ENCODE measurements around the gene PCBP1. TPM values are rescaled to one million over a fixed set of nuclear protein-coding genes. Genes with fewer than 3 reads are reported as not detected.
"Not testable (repeated sequence)": the region's sequence is repeated elsewhere in the genome, so short reads cannot be mapped to it uniquely, and the experiment has no call there.

Gene PCBP1
- total RNA-seq, 2 donors from 2014 or later = 385 to 468 TPM

GRCh38 chr2:70121627-70122372, 34.5 kb downstream of the PCBP1 start:
- peak overlapping the region; percentile 97 for H3K4me3 Mint-ChIP-seq
- H3K36me3 Mint-ChIP-seq (ENCODE audit: low read depth) = peaks cover 24% of the 10 kb centered on the region
- no peaks in the 10 kb centered on the region for H3K27me3 Mint-ChIP-seq
- ATAC-seq (replicated peaks) = no peak
- peak overlapping the region; percentile 99 for H3K27ac Mint-ChIP-seq
- no peaks in the 10 kb centered on the region for H3K9me3 Mint-ChIP-seq
- peaks cover 33% of the 10 kb centered on the region for H3K4me1 Mint-ChIP-seq

GRCh38 chr2:70122470-70122869, 35.2 kb downstream of the PCBP1 start:
- Mint-ChIP-seq H3K4me3 (peak overlapping the region; percentile 97), H3K27me3 (no peaks in the 10 kb centered on the region), H3K4me1 (peaks cover 36% of the 10 kb centered on the region), H3K27ac (peak overlapping the region; percentile 99), H3K36me3 (ENCODE audit: low read depth) (peaks cover 24% of the 10 kb centered on the region), H3K9me3 (no peaks in the 10 kb centered on the region)
- ATAC-seq (replicated peaks) = no peak

GRCh38 chr2:70123051-70123828, 36.0 kb downstream of the PCBP1 start:
- no peaks in the 10 kb centered on the region for H3K9me3 Mint-ChIP-seq
- peak overlapping the region; percentile 99 for H3K27ac Mint-ChIP-seq
- peak overlapping the region; percentile 97 for H3K4me3 Mint-ChIP-seq
- H3K4me1 Mint-ChIP-seq = peaks cover 36% of the 10 kb centered on the region
- peaks cover 24% of the 10 kb centered on the region for H3K36me3 Mint-ChIP-seq (ENCODE audit: low read depth)
- no peak for ATAC-seq (replicated peaks)
- no peaks in the 10 kb centered on the region for H3K27me3 Mint-ChIP-seq

- peaks cover 24% of the 10 kb centered on the region for H3K36me3 Mint-ChIP-seq (ENCODE audit: low read depth)
Observed at GRCh38 chr2:70123829-70124116, 36.5 kb downstream of the PCBP1 start.

GRCh38 chr2:70124983-70125480, 37.8 kb downstream of the PCBP1 start:
- Mint-ChIP-seq H3K4me3 (peak overlapping the region; percentile 97), H3K4me1 (peaks cover 35% of the 10 kb centered on the region)

More at GRCh38 chr2:70123829-70124116, 36.5 kb downstream of the PCBP1 start:
- Mint-ChIP-seq H3K9me3 (no peaks in the 10 kb centered on the region), H3K27me3 (no peaks in the 10 kb centered on the region), H3K4me3 (peak overlapping the region; percentile 97), H3K4me1 (peaks cover 36% of the 10 kb centered on the region), H3K27ac (peak overlapping the region; percentile 99)
- ATAC-seq (replicated peaks) = no peak

GRCh38 chr2:70125498-70125898, 38.2 kb downstream of the PCBP1 start:
- ATAC-seq (replicated peaks) = no peak
- Mint-ChIP-seq H3K27ac (peak overlapping the region; percentile 99), H3K9me3 (no peaks in the 10 kb centered on the region), H3K27me3 (no peaks in the 10 kb centered on the region), H3K4me3 (peak overlapping the region; percentile 97), H3K4me1 (peaks cover 37% of the 10 kb centered on the region), H3K36me3 (ENCODE audit: low read depth) (peaks cover 33% of the 10 kb centered on the region)

More at GRCh38 chr2:70124983-70125480, 37.8 kb downstream of the PCBP1 start:
- peak; percentile 60 for ATAC-seq (replicated peaks)
- Mint-ChIP-seq H3K27ac (peak overlapping the region; percentile 99), H3K9me3 (no peaks in the 10 kb centered on the region), H3K27me3 (no peaks in the 10 kb centered on the region), H3K36me3 (ENCODE audit: low read depth) (peaks cover 30% of the 10 kb centered on the region)

- Mint-ChIP-seq H3K27me3 (no peaks in the 10 kb centered on the region), H3K36me3 (ENCODE audit: low read depth) (peaks cover 33% of the 10 kb centered on the region), H3K4me1 (peaks cover 37% of the 10 kb centered on the region), H3K9me3 (no peaks in the 10 kb centered on the region), H3K27ac (peak overlapping the region; percentile 99), H3K4me3 (peak overlapping the region; percentile 97)
- no peak for ATAC-seq (replicated peaks)
Observed at GRCh38 chr2:70126413-70126812, 39.1 kb downstream of the PCBP1 start.

GRCh38 chr2:70128005-70128404, 40.7 kb downstream of the PCBP1 start:
- Mint-ChIP-seq H3K4me1 (peaks cover 42% of the 10 kb centered on the region), H3K4me3 (peak overlapping the region; percentile 97), H3K27me3 (no peaks in the 10 kb centered on the region), H3K27ac (no peak overlapping the region), H3K9me3 (no peaks in the 10 kb centered on the region), H3K36me3 (ENCODE audit: low read depth) (peaks cover 47% of the 10 kb centered on the region)
- ATAC-seq (replicated peaks) = no peak

GRCh38 chr2:70131344-70132143, 44.3 kb downstream of the PCBP1 start:
- not testable (repeated sequence) for ATAC-seq (replicated peaks); H3K9me3 Mint-ChIP-seq; H3K27me3 Mint-ChIP-seq
- Mint-ChIP-seq H3K36me3 (ENCODE audit: low read depth) (peaks cover 51% of the 10 kb centered on the region), H3K27ac (peak overlapping the region; percentile 99), H3K4me1 (peaks cover 47% of the 10 kb centered on the region), H3K4me3 (peak overlapping the region; percentile 93)

GRCh38 chr2:70132244-70133126, 45.2 kb downstream of the PCBP1 start:
- Mint-ChIP-seq H3K36me3 (ENCODE audit: low read depth) (peaks cover 53% of the 10 kb centered on the region), H3K27ac (peak overlapping the region; percentile 99), H3K27me3 (no peaks in the 10 kb centered on the region), H3K4me3 (peak overlapping the region; percentile 93), H3K9me3 (peaks cover 2% of the 10 kb centered on the region), H3K4me1 (peaks cover 46% of the 10 kb centered on the region)
- ATAC-seq (replicated peaks) = peak; percentile 44

GRCh38 chr2:70133127-70133452, 45.8 kb downstream of the PCBP1 start:
- H3K9me3 Mint-ChIP-seq = peaks cover 4% of the 10 kb centered on the region
- peaks cover 51% of the 10 kb centered on the region for H3K4me1 Mint-ChIP-seq
- H3K4me3 Mint-ChIP-seq = peak overlapping the region; percentile 93
- no peaks in the 10 kb centered on the region for H3K27me3 Mint-ChIP-seq
- H3K27ac Mint-ChIP-seq = peak overlapping the region; percentile 99
- peaks cover 56% of the 10 kb centered on the region for H3K36me3 Mint-ChIP-seq (ENCODE audit: low read depth)
- ATAC-seq (replicated peaks) = no peak

- Mint-ChIP-seq H3K4me1 (peaks cover 52% of the 10 kb centered on the region), H3K27ac (peak overlapping the region; percentile 99), H3K4me3 (peak overlapping the region; percentile 93), H3K27me3 (no peaks in the 10 kb centered on the region), H3K9me3 (peaks cover 4% of the 10 kb centered on the region), H3K36me3 (ENCODE audit: low read depth) (peaks cover 56% of the 10 kb centered on the region)
- ATAC-seq (replicated peaks) = peak; percentile 62
Observed at GRCh38 chr2:70133491-70134322, 46.4 kb downstream of the PCBP1 start.

All from activated T-helper 17 cell treated with anti-CD3 and anti-CD28 coated beads, Interleukin-2, amount 50 U/mL, for 72 hours (primary cell).